K562 (cell line): ENCODE results near the gene IQCE. TPM values are rescaled to one million over a fixed set of nuclear protein-coding genes. Genes with fewer than 3 reads are reported as not detected.

Source experiments
- CHD7 ChIP-seq: fragments of 200-600 bp; sonication (generic); IDR thresholded peaks from one replicate; pipeline ENCODE4 v1.6.1; 2012; ENCODE audit warnings: mild to moderate bottlenecking, low read depth, low read length, inconsistent platforms
- GMEB1 ChIP-seq: fragments of 250-450 bp; sonication (Bioruptor Pico); IDR thresholded peaks from 2 replicates; pipeline ENCODE4 v1.4.0; 2020; ENCODE audit warnings: mild to moderate bottlenecking
- ZBTB7A ChIP-seq: IDR thresholded peaks from 2 replicates; pipeline ENCODE4 v1.6.1; 2011; ENCODE audit warnings: low read depth, mild to moderate bottlenecking, low read length, moderate library complexity, borderline replicate concordance; ENCODE audit not compliant: control insufficient read depth
- polyA plus RNA-seq, 8 experiments: library from polyadenylated mRNA; depleted of rRNA in 4 of 8; stranded (reverse) in 5 of 8; unstranded in 3 of 8; fragments of >200 nt; fragmentation: Nextera tagmentation in 2 of 8; fragmentation: Illumina TruSeq in 1 of 8; extraction: Ambion mirVana in 2 of 8; extraction: Trizol in 1 of 8; gene quantifications; 2 replicates each; pipeline versions ENCODE4 v1.2.1 to v1.2.3, GENCODE V29; 2011 to 2014; ENCODE audit warnings: inconsistent platforms in 1 of 8, missing spikeins in 1 of 8
- total RNA-seq, 7 experiments: library from RNA; depleted of rRNA in 6 of 7; stranded (reverse); fragments of >200 nt in 6 of 7; fragmentation: Illumina TruSeq in 2 of 7; extraction: Trizol in 2 of 7; gene quantifications; 2 replicates each; pipeline versions ENCODE4 v1.2.1 to v1.2.3, GENCODE V29; 2011 to 2021; ENCODE audit warnings: low replicate concordance in 1 of 7
- TF ChIP-seq, protein P1 (sequence below): fragments of 450-650 bp; IDR thresholded peaks from 2 replicates; pipeline ENCODE4 v1.6.1; 2016; ENCODE audit warnings: low read depth

IQCE gene
- total and polyA plus RNA-seq, 9 of the 15 experiments (the other 6 are each of a cell fraction or from before 2014, with no cell fraction given) = 0.18 to 8.5 (median 4.2) TPM

- TF ChIP-seq GMEB1 (CRISPR knock-in tag) (no peak), ZBTB7A (peak; percentile 54; the same call in 1 of the 2 replicates), CHD7 (no peak)
- TF ChIP-seq, protein P1, sequence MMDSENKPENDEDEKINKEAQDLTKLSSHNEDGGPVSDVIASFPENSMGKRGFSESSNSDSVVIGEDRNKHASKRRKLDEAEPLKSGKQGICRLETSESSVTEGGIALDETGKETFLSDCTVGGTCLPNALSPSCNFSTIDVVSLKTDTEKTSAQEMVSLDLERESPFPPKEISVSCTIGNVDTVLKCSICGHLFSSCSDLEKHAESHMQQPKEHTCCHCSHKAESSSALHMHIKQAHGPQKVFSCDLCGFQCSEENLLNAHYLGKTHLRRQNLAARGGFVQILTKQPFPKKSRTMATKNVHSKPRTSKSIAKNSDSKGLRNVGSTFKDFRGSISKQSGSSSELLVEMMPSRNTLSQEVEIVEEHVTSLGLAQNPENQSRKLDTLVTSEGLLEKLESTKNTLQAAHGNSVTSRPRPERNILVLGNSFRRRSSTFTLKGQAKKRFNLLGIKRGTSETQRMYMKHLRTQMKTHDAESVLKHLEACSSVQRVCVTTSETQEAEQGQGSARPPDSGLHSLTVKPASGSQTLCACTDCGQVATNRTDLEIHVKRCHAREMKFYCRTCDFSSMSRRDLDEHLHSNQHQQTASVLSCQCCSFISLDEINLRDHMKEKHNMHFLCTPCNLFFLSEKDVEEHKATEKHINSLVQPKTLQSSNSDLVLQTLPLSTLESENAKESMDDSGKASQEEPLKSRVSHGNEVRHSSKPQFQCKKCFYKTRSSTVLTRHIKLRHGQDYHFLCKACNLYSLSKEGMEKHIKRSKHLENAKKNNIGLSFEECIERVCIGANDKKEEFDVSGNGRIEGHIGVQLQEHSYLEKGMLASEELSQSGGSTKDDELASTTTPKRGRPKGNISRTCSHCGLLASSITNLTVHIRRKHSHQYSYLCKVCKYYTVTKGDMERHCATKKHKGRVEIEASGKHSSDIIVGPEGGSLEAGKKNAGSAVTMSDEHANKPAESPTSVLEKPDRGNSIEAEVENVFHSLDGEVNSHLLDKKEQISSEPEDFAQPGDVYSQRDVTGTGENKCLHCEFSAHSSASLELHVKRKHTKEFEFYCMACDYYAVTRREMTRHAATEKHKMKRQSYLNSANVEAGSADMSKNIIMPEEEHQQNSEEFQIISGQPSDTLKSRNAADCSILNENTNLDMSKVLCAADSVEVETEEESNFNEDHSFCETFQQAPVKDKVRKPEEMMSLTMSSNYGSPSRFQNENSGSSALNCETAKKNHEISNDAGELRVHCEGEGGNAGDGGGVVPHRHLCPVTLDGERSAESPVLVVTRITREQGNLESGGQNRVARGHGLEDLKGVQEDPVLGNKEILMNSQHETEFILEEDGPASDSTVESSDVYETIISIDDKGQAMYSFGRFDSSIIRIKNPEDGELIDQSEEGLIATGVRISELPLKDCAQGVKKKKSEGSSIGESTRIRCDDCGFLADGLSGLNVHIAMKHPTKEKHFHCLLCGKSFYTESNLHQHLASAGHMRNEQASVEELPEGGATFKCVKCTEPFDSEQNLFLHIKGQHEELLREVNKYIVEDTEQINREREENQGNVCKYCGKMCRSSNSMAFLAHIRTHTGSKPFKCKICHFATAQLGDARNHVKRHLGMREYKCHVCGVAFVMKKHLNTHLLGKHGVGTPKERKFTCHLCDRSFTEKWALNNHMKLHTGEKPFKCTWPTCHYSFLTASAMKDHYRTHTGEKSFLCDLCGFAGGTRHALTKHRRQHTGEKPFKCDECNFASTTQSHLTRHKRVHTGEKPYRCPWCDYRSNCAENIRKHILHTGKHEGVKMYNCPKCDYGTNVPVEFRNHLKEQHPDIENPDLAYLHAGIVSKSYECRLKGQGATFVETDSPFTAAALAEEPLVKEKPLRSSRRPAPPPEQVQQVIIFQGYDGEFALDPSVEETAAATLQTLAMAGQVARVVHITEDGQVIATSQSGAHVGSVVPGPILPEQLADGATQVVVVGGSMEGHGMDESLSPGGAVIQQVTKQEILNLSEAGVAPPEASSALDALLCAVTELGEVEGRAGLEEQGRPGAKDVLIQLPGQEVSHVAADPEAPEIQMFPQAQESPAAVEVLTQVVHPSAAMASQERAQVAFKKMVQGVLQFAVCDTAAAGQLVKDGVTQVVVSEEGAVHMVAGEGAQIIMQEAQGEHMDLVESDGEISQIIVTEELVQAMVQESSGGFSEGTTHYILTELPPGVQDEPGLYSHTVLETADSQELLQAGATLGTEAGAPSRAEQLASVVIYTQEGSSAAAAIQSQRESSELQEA = no peak
These were observed 39.5 kb upstream of the IQCE start, which contains the start of gene LFNG (continued) for GRCh38 chr7:2519119-2519930.
